Thoracic aorta (tissue), 2 donors: Measurements from ENCODE around the gene ARSA. TPM values are rescaled to one million over a fixed set of nuclear protein-coding genes. Genes with fewer than 3 reads are reported as not detected.

ENCODE experiments used
- ATAC-seq: fragments of 150-250 bp; one replicate; pipeline ENCODE4 v1.8.0; 2017; ENCODE audit warnings: low read depth; ENCODE audit not compliant: insufficient number of reproducible peaks, low FRiP score
- DNase-seq: peaks from one replicate; pipeline ENCODE4 v3.0.0-alpha.2; 2020; ENCODE audit warnings: low spot score
- H3K27ac ChIP-seq, 2 donors: fragments of 200-600 bp; sonication (generic); 1 replicate in 1 of 2; 2 replicates in 1 of 2; pipeline ENCODE4 v1.5.1; 2016; ENCODE audit warnings: mild to moderate bottlenecking in 2 of 2, moderate library complexity in 2 of 2
- H3K27me3 ChIP-seq: fragments of 200-600 bp; sonication (generic); replicated peaks from 2 replicates; pipeline ENCODE4 v1.6.0; 2016; ENCODE audit warnings: mild to moderate bottlenecking; ENCODE audit not compliant: insufficient read depth
- H3K36me3 ChIP-seq: fragments of 200-600 bp; sonication (generic); one replicate; pipeline ENCODE4 v1.5.1; 2016
- H3K4me1 ChIP-seq, 2 donors: fragments of 200-600 bp; sonication (generic); 1 replicate in 1 of 2; 2 replicates in 1 of 2; pipeline versions ENCODE4 v1.5.1 to v1.6.0; 2016; ENCODE audit warnings: low read depth in 2 of 2, mild to moderate bottlenecking in 1 of 2; ENCODE audit not compliant: control insufficient read depth in 1 of 2
- H3K4me3 ChIP-seq: fragments of 200-600 bp; sonication (generic); 2 replicates; pipeline ENCODE4 v1.5.1; 2016; ENCODE audit warnings: mild to moderate bottlenecking
- H3K9me3 ChIP-seq: fragments of 200-600 bp; sonication (generic); 2 replicates; pipeline ENCODE4 v1.5.1; 2016
- total RNA-seq, 2 donors: library from RNA; depleted of rRNA; stranded (reverse); fragments of >200 nt; gene quantifications; one replicate each; pipeline versions ENCODE4 v1.1.0 to v1.2.3, GENCODE V29; 2016
- TF ChIP-seq, protein P1 (sequence below): fragments of 200-600 bp; sonication (generic); IDR thresholded peaks from one replicate; pipeline ENCODE4 v1.5.1; 2019; ENCODE audit warnings: antibody characterized with exemption

The ARSA gene
- total RNA-seq, 2 donors from 2014 or later, result 38.4 to 75.4 TPM

DNA sequence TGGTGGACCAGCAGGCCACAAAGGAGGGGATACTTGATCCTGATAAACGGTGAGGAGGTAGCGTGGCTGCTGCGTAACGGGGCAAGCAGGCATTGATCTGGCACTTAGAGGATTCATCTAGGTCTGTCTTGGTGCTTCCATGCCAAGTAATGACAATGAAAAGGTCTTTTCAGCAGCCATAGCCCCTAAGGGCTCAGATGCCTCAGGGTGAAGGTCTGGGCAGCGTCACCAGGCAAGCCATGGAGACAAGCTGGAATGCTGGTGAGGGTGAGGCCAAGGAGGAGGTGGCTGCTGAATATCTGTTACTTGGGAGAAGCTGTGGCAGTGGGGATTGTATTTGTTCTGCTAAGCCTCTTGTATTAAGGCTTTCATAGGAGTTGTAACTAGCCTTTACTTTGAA, 40.5 kb downstream of the ARSA start:
- H3K4me3 ChIP-seq, result no peak overlapping the region
- TF ChIP-seq, protein P1, sequence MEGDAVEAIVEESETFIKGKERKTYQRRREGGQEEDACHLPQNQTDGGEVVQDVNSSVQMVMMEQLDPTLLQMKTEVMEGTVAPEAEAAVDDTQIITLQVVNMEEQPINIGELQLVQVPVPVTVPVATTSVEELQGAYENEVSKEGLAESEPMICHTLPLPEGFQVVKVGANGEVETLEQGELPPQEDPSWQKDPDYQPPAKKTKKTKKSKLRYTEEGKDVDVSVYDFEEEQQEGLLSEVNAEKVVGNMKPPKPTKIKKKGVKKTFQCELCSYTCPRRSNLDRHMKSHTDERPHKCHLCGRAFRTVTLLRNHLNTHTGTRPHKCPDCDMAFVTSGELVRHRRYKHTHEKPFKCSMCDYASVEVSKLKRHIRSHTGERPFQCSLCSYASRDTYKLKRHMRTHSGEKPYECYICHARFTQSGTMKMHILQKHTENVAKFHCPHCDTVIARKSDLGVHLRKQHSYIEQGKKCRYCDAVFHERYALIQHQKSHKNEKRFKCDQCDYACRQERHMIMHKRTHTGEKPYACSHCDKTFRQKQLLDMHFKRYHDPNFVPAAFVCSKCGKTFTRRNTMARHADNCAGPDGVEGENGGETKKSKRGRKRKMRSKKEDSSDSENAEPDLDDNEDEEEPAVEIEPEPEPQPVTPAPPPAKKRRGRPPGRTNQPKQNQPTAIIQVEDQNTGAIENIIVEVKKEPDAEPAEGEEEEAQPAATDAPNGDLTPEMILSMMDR, result no peak
- no peak for ATAC-seq

DNA sequence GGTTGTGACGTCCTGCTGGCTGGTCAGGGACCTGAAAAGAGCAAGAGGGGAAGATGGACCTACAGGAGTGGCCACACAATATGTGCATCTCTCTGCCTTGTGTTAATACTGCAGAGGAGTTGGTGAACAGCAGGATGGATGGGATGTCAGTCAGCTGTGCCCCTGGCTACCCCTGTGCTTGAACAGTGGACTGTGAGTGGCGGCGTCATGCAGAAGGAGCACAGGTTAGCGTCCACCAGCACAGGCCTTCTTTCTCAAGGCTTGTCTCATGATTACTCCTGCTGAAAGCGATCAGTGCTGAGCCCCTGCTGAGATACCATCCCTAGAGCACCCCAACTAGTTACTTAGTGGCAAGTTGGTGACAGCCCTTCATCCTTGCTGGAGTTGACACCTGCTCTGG, 41.5 kb downstream of the ARSA start:
- Histone ChIP-seq H3K27ac (no peak overlapping the region), H3K27me3 (no peaks in the 10 kb centered on the region), H3K4me1 (peaks cover 4 to 16% of the 10 kb centered on the region in 2 donors), H3K4me3 (no peak overlapping the region), H3K36me3 (no peaks in the 10 kb centered on the region), H3K9me3 (no peaks in the 10 kb centered on the region)
- no peak for ATAC-seq
- DNase-seq, result no peak
- TF ChIP-seq, protein P1, result no peak

More for the DNA sequence above, 40.5 kb downstream of the ARSA start:
- Histone ChIP-seq H3K4me1 (peaks cover 4 to 10% of the 10 kb centered on the region in 2 donors), H3K36me3 (no peaks in the 10 kb centered on the region), H3K9me3 (no peaks in the 10 kb centered on the region), H3K27me3 (no peaks in the 10 kb centered on the region), H3K27ac (no peak overlapping the region)
- no peak for DNase-seq

DNA sequence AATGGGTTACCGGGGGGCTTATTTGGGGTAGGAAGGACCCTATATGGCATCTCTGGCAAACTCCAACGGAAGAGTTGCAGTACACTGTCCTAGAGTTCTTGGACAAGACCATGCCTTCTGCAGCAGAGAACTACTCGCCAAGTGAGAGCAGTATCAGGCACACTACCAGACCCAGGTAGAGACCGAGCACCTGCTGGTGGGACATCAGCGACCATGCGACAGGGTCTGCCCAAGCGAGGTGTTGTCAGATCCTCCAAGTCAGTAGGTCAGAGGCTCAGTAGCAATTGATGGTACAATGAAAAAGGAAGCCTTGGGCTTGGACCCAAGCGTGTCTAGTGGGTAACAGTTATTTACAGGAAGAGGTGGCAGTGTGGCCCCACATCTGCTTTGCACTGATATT, 42.2 kb downstream of the ARSA start:
- DNase-seq, result no peak
- no peak for ATAC-seq

DNA sequence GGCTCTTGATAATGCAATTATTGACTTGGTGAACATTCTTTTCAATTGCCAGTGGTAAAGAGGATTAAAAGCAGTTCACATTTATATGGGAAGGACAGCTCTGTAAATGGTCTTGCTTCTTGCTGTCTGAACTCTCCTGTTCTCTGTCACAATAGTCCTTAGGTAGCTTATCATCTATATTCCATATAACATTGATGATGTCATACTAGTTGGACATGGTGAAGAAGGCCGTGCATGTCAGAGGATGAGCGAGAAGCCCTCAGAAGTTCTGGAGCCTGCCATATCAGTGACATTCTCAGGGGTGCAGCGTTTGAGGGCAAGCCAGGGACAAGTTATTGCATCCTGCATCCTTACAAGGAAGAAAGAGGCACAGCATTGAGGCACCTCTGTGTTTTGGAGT, 42.7 kb downstream of the ARSA start:
- Histone ChIP-seq H3K4me3 (no peak overlapping the region), H3K4me1 (peaks cover 4 to 20% of the 10 kb centered on the region in 2 donors), H3K27me3 (no peaks in the 10 kb centered on the region), H3K27ac (no peak overlapping the region), H3K36me3 (no peaks in the 10 kb centered on the region), H3K9me3 (no peaks in the 10 kb centered on the region)
- DNase-seq, result no peak
- TF ChIP-seq, protein P1, result no peak
- ATAC-seq, result no peak

More for the DNA sequence above, 42.2 kb downstream of the ARSA start:
- peaks cover 4 to 20% of the 10 kb centered on the region in 2 donors for H3K4me1 ChIP-seq
- no peak overlapping the region for H3K4me3 ChIP-seq
- H3K27me3 ChIP-seq, result no peaks in the 10 kb centered on the region
- no peaks in the 10 kb centered on the region for H3K36me3 ChIP-seq
- H3K9me3 ChIP-seq, result no peaks in the 10 kb centered on the region
- TF ChIP-seq, protein P1, result no peak
- H3K27ac ChIP-seq, result no peak overlapping the region

DNA sequence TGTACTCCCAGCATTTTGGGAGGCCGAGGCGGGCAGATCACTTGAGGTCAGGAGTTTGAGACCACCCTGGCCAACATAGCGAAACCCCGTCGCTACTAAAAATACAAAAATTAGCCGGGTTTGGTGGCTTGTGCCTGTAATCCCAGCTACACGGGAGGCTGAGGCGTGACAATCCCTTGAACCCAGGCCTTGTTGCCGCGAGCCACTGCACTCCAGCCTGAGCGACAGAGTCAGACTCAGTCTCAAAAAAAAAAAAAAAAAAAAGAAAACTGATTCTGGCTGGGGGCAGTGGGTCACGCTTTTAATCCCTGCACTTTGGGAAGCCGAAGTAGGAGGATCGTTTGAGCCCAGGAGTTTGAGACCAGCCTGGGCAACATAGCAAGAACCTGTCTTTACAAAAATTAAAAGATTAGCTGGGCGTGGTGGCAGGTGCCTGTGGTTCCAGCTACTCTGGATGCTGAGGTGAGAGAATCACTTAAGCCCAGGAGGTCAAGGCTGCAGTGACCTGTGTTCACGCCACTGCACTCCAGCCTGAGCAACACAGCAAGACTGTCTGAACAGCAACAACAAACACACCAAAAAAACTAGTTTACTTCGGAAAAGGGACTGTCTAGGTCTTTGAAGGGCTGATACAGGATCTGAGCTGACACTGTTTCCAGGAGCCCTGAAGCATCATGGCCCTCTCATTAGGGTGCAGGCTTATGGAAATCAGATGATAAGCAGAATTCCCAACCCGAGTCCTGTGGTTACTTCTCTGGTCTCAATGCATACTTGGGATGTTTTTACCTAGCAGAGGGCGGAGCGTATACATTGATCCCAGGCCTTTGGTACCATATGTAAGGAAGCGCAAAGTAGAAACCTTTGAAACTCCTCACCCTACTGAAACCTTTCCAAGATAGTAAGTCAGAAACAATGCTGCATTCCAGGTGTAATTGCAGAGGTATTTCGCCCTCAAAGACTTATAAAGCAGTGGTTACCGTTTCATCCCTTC, 43.6 kb downstream of the ARSA start:
- Histone ChIP-seq H3K9me3 (no peaks in the 10 kb centered on the region), H3K4me3 (no peak overlapping the region), H3K4me1 (peaks cover 4 to 20% of the 10 kb centered on the region in 2 donors), H3K36me3 (no peaks in the 10 kb centered on the region), H3K27ac (no peak overlapping the region), H3K27me3 (no peaks in the 10 kb centered on the region)
- DNase-seq (no peak), ATAC-seq (no peak)
- TF ChIP-seq, protein P1, result no peak
